ENCODE data around the gene LIMD2.
A peak's percentile ranks its signal among the peaks of the same experiment; 100 is the strongest.

LIMD2 gene

DNA sequence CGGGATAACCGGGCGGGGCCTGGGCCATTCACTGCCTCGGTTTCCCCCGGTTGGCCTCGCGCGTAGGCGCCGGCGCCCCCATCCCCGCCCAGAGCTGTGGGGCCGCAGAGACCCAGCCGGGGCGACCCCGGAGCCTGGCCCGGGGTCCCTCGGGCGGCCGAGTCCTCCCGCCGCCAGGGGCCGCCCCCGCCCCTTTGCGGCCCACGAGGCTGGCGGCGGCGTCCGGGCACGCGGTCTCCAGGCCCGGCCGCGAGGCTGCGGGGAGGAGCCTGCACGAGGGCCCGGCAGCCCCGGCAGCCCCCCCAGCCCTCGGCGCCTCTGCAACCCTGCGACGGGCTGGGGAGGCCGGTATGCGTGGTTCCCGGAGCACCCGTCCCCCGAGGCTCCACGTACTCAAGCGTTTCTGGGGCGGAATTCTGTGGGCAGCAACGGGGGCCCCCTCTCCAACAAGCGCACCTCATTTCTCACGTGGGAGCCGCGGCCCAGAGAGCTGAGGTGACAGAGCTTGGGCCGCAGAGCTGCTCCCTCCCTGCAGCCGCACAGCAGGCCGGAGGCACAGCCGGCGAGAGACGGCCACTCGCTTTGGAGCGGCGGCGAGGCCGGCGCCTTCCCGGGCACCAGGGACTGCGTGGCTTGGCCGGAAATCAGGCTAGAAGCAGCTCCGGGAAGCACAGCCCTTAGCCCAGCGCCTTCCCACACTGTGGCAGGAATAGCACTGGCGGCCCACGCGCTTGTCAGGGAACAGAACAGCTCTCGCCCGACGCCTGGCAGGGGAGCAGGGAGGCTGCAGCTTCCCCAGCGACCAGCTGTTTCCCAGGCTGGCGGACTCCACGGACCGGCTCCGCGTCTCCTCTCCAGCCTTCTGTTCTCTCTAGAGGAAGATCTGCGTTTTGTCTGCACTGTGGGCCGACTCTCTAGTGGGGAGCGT, 867 bp upstream of the LIMD2 start:
- DNase-seq: peak; percentile 5

DNA sequence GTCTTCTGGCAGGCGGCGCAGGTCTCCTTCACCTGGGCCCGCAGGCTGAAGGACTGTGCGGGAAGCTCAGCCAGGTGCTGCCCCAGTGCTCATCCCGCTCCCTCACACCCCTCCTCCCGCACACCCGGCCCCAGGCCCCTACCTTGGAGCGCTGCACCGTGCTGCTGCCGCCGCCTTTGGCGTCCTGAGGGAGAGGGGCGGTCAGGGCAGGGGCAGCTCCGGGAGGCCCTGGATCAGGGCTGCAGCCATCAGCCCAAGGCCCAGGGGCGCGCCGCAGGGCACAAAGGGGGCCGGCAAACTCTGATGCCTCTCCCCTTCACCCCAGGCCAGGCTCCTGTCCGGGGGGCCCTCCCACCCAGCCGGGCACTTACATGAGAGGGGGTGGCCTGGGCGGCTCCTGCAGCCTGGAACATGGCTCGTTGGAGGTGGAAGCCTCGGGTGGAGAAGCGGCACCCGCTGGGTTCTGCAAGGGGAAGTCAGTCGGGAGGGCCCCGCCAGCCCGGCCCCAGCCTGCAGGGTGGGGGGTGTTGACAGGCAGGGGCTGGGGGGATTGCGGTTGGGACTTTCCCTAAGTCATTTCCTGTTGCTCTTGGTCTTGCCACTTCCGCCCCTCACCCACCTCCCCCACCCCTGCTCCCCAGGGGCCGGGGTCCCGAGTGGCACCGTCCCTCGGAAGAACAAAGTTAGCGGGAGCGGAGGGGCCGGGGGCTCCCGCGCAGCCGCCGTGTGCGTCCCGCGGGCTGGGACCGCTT, 863 bp downstream of the LIMD2 start:
- DNase-seq: no peak

DNA sequence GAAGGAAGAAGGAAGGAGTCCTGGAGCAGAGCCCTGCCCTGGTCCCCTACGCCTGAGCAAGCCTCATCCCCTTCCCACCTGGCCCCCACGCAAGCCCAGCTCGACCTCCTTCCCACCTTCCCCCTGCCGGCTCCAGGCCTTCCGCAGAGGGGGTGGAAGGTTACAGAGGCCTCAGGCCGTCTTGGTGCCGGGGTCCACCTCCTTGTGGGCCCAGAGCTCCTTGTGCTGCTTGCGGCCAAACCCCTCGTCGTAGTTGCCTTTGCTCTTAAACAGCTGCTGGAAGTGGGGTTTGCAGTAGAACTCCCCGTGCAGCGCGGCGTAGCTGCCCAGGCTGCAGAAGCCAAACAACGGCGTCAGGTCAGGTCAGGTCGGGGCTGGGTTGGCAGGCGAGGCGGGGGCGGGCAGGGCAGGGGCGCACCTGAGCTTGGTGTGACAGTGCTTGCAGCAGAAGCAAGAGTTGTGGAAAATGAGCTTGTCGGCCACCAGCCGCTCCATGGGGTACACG, 1.5 kb downstream of the LIMD2 start:
- no peak for DNase-seq

DNA sequence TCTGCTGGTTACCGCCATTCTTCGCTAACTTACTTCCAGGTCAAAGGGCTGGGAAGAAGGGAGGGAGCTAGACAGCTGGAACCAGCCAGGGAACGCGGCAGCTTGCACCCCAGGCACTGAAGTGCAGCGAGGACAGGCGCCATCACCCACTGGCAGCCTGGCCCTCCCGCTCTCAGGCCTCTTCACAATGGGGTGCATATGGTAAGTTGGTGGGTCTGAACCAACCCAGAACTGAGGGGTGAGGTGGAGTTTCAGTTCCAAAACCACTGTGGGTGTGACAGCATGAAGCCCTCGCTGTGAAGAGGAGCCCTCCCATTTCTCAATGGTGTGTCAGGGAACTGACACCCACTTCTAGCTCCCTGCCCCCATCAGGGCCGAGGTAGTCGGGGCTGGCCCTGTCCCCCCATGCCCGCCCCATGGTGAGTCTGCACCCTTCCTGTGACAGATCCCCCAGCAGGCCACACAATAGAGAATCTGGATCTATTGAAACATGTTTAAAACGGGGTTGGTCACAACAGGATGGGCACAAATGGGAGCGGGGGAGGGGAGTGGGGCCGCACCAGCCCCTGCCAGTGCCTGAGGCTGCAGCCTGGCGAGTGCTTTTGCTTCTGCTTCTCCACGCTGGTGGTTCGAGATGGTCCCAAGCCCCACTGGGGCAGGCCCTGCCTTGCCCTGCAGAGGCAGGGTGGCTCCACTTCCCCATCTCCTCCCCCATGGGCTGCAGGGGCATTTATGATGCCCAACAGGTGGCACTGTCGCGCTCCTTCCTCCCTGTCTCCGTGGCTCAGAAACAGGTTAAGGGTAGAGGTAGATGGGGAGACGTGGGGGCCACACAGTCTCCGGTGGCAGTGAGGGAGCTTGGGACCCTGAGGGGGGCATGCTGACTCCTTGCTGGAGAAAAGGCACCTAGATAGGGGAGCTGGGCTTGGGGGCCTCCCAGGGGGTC, 2.3 kb downstream of the LIMD2 start:
- DNase-seq: no peak

DNA sequence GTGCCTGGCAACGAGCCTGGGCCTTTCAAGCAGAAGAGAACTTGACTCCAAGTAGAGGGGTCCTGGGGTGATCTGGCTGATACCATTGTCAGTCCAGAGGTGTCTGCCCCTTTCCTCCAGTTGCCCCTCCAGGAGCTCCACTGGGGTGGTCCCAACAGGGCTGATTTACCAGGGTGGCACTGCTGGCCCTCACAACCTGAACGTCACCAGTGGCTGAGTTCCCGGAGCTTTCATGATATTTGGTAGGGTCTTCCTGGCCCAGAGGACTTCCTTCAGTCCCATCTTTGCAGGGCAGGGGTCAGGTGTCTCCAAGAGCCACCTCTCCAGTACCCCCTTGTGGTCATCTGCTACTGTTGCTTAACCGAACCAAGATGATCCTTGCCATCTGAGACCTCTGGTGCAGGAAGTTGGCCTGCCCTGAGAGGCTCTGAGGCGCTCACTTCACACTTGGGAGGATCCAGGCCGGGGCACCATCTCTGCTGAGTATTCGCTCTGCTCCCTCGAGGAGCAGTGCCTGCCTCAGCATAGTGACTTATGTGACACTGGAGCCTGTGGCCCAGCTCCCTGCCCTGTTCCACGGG, 3.5 kb downstream of the LIMD2 start:
- DNase-seq: no peak

DNA sequence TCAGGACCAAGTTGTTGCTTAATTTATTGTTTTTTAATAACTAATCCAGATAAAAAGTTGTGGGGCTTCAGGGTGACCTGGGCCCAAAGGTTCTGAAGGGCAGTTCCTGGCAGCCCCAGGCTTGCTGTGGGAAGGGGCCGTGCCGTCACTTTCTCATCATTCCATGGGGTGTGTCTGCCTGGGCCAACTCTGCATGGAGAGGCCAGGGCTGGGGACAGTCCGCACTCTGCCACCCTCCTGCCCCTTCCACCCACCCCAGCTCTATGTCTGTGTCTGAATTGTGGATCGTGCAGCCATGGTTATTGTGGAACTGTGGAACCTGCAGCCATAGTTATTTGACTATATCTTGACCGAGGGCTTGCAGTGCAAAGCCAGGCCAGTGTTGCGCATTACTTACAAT, 4.0 kb downstream of the LIMD2 start:
- no peak for DNase-seq

DNA sequence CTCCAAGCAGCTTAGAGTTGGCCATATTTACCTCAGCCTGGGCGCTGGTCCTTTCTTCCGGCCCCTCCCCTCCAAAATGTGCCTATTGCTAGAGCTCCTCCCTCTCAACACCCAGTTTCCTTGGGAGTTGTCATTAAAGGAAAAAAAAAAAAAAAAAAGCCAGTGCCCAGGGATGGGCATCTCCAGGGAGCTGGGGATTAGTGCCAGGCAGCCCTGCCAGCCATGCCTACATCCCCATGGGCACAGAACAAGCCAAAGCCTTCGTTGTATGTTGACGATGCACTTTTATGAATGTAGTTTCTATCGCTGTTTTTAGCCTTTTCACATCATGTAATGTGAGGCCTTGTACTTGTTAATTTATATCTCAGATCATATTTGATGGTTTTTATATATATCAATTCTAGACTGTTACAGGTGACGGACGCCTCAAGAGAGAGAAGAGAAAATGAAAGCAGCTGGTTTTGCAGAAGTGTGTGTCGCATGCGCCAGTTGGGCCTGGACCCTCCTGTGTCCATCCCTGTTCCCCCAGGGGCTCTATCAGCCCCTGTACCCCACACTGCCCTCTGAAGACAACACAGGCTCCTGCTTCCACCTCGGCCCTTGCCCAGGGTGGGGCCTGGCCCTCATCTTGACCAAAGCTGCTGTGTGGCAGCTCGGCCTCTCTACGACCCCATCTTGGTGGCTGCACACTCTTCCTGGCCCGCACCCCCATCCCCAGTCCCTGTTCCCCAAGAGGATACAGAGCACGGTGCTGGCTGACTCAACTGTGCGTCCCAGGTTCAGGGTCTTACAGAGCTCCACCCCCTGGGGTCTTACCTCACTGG, 4.8 kb downstream of the LIMD2 start:
- DNase-seq: no peak

DNA sequence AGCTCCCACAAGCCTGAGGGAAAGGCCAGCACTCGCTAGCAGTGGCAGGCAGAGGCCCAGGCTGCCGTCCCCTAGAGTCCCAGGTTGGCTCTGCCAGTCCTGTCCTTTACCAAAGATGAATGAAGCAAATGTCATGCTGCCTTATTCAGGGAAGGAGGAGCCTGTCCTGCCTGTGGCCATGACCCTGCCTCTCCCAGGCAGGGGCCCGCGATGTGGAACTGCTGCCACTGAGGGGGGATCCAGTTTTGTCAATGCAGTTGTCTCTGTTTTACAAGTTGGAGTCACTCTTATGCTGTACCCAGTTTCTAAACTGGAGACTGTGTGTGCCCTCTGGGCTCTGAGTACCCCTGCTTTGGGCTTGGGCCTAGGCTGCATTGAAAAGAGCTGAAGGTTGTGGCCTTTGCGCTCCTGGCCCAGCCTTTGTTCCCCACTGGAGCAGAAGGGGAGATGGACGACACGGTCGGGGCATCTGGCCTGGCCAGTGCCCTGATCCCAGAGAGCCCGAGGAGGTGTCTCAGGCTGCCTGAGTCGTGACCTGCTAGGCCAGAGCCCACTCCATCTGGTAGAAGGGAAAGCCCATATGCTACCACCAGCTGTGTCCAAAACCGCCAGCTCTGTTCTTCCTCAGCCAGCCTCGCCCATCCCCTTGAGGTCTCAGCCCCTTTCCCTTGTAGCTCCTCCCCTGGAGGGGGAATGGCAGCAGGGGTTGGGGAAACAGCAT, 5.5 kb downstream of the LIMD2 start:
- peak; percentile 31 for DNase-seq

DNA sequence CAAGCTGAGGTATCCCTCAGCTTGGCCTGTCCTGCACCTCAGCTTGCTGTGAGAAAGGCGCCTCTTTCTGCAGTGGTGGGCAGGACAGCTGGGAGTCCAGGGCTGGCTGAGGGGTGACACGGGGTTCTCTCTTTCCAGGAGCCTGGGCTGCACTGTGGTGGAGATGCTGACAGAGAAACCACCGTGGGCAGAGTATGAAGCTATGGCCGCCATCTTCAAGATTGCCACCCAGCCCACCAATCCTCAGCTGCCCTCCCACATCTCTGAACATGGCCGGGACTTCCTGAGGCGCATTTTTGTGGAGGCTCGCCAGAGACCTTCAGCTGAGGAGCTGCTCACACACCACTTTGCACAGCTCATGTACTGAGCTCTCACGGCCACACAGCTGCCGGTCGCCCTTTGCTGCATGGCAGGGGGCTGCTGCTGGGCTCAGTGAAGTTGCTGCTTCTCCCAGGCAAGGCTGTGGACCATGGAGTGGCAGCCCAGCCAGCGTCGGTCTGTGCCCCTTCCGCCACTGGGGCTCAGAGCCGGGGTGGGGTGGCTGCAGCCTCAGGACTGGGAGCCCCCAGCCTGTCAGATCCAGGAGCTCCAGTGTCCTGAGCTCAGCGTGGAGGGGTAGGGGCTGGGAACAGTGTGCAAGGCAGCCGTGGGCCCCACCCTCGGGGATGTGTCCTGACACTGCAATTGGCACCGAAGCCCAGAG, 6.4 kb downstream of the LIMD2 start:
- no peak for DNase-seq

DNA sequence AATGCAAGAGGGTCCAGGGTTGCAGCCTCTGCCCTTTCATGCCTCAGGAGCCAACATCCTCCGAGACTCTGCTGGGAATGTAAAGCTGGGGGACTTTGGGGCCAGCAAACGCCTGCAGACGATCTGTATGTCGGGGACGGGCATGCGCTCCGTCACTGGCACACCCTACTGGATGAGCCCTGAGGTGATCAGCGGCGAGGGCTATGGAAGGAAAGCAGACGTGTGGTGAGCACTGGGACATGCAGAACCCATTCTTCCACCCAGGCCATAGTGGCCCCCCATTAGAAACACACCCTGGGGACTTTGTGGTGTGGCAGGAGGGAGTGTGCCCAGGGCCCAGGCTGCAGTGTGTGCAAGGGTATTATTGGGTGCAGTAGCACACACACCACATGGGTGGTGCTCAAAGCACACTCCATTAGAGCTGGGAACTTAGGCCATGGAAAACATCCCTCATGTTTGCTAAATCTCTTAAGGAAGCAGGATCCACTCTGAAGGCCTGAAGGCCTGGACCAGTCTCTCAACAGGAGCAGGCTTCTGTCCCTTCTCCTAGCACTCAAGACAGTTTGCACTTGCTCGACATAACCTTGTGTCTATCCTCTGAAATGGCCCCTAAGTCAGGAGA, 7.6 kb downstream of the LIMD2 start:
- no peak for DNase-seq

DNA sequence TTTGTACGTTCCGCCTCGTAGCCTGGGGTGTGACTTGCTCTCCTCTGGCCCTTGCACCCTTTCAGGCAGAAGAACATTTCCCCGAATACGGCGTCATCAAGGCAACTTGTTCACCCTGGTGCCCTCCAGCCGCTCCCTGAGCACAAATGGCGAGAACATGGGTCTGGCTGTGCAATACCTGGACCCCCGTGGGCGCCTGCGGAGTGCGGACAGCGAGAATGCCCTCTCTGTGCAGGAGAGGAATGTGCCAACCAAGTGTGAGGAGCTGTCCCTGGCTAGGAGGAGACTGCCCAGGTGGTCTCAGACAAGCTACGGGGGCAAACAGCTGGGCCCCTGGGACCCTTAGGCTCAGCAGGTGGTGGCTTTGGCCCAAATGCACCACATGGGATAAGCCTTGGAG, 10.4 kb downstream of the LIMD2 start:
- no peak for DNase-seq

DNA sequence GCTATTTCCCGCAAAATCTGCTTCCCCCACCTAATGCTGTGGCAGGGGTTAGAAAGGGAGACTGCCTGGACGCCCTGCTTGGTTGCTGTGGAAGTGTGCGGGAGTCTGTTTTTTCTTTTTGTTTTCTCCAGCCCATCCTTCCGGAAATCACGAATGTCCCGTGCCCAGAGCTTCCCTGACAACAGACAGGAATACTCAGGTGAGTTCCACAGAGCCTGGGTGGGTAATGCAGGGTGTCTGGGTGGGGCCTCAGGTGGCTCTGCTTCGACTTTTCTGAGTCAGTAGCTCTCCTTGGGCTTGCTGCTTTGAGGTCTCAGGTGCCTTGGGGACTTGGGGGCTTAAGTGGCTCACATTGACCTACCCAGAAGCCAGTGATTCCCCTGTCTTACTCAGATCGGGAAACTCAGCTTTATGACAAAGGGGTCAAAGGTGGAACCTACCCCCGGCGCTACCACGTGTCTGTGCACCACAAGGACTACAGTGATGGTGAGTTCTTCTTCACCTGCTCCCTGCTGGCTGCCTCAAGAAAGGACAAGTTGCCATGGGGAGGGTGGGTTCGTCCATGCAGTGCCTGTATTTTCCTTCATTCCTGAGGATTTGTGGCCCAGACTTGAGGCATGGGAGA, 11.4 kb downstream of the LIMD2 start:
- no peak for DNase-seq

DNA sequence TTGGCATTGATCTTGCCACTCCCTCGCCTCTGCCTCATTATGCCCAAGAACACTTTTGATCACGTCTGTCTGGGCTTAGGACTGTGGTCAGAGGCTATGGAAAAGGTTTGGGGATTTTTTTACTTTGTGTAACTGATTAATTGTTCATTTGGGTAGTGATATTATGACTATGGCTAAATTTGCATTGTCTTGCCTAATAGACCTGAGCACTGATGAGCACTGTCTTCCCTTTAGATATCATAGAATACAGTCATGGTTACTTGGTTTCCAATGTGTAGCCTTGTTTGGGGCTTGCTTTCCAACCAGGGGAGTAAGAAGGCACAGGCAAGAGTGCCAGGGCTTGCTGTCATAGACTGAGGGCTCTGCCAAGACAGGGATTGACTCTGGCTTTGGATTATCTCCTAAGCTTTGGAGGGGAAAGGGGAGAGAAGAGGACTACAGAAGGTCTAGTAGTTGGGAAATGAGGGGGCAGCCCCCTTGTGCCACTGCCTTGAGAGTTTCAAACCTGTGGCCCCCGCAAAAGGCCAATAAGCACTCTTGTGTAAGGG, 13.7 kb downstream of the LIMD2 start:
- no peak for DNase-seq

DNA sequence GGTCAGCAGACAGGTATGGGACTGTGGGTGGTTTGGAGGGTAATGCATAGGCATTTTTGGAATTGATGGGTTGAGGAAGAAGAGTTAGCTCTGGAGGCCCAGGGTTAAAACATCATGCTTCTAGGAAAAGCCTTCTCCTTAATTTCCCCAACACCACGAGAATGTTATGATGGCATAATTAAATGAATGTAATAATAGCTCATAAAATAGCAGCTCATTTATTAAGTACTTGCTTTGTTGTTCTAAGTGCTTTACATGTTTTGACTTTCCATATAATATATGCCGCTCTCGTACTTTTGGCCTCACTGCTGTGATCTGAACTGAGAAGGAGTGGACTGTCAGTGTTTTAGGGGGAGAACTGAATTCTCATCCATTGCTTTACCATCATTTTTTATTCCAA, 14.3 kb downstream of the LIMD2 start:
- no peak for DNase-seq

DNA sequence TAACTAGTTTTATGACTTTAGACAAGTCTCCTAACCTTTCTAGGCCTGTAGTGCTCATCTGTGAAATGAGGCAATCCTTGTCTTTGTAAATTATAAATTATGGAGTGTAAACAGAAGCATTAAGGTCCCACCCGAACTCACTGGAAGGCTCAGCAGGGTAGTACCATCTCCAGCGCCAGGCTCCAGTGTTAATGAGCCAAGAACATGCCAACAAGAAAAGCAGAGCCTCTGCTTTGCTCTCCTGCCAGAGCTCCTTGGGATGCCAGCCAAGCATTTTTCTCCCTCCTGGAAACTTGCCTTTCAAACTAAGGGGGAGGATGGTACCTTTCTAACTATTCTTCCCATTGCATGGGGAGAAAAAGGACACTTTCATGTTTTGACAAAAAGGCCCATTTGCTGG, 14.9 kb downstream of the LIMD2 start:
- peak; percentile 82 for DNase-seq

DNA sequence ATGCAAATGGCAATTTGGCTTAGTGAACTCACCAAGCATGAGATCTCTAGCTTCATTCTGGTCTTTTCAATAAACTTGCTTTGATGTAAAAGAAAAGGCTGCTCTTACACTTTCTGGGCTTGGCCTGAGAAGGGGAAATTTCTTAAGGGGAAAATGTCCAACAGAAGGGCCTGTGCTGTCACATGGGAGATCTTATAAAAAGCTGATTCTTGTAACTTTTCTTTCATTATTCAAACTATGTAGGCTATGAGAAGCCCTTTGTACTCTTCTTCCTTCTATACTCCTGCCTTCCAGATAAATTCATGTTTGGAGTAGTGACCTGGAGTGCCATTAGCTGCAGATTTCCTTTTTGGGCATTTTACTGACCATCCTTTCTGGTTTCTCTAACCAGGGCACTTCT, 16.9 kb downstream of the LIMD2 start:
- no peak for DNase-seq

DNA sequence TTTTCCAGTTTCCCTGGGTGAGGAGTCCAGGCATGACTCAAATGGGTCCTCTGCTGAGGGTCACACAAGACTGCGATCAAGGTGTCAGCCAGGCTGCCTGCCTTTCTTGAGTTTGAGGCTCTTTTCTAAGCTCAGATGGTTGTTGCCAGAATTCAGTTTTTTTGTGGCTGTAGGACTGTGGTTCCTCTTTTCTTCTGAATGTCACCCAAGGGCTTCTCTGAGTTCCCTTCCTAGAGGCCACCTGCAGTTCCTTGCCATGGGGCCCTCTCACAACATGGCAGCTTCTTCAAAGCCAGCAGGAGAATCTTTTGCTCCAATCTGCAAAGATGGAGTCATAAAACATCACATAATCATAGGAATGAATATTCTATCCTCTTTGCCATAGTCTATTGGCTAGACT, 17.5 kb downstream of the LIMD2 start:
- no peak for DNase-seq

DNA sequence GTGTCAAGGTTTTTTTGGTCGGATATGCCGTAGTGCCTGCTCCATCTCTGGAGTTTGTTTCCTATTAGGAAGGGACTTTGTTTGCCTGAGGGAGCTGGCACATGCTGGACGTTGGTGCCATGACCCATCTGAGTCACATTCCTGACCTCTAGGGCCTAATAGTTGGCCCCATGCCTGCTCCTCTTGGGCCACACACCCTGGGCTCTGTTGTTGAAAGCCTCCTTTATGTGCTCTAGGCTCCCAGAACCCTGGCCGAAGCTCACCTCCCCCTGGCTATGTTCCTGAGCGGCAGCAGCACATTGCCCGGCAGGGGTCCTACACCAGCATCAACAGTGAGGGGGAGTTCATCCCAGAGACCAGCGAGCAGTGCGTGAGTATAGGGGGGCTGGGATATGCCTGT, 18.4 kb downstream of the LIMD2 start:
- DNase-seq: no peak

DNA sequence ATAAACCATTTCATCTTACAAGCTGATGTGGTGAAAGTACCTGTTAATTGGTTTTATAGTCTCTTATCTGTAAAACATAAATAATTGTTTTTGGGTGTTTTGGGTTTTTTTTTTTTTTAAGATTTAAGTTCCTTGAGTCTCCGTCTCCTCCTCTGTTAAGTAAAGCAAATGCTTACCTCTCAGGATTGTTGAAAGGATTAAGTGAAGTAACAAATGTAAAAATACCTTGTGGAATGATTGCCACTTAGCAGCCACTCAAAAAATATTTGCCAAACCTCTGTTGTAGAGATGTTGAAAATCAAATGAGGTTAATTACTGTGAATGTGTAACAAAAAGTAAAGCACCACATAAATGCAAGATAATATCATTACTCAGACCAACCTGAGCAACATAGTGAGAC, 19.2 kb downstream of the LIMD2 start:
- no peak for DNase-seq

Data from NCI-H446 treated with DMSO at 0.1 percent for 48 hours (cell line).